Cardiac fibroblast (primary cell): ENCODE results near the gene REPS2.

ENCODE experiments used
- DNase-seq, 2 donors: peaks; one replicate each; pipeline versions ENCODE4 v3.0.0 to v3.0.0-alpha.2; 2010; ENCODE audit warnings: low read depth in 2 of 2
- H3K4me3 ChIP-seq, 2 donors: replicated peaks in 1 of 2; 1 replicate in 1 of 2; 2 replicates in 1 of 2; pipeline ENCODE4 v1.5.1; 2011; ENCODE audit warnings: low read depth in 2 of 2, low read length in 2 of 2, mild to moderate bottlenecking in 2 of 2, moderate library complexity in 1 of 2
- TF ChIP-seq, protein P1 (sequence below): IDR thresholded peaks from one replicate; pipeline ENCODE4 v1.5.1; 2011; ENCODE audit warnings: low read depth, mild to moderate bottlenecking, low read length, inconsistent platforms

REPS2 gene

DNA sequence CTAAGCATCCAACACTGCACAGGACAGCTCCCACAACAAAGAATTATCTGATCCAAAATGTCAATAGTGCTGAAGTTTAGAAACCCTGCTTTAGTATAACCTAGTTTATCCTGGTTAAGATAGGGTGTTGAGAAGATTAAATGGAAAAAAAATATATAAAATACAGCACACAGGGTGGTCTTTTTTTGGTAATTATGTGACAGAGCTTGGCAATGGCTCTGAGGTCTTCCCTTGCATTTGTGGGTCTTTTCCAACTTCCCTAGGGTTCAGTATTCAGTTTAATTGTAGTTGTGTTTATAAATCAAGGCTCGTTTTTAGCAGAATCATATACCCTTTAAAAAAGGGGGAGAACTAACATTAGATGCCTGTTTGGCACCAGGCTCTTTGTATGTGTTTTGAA lies 36.6 kb downstream of the REPS2 start:
- no peak overlapping the region for H3K4me3 ChIP-seq
- no peak for DNase-seq
- TF ChIP-seq, protein P1, sequence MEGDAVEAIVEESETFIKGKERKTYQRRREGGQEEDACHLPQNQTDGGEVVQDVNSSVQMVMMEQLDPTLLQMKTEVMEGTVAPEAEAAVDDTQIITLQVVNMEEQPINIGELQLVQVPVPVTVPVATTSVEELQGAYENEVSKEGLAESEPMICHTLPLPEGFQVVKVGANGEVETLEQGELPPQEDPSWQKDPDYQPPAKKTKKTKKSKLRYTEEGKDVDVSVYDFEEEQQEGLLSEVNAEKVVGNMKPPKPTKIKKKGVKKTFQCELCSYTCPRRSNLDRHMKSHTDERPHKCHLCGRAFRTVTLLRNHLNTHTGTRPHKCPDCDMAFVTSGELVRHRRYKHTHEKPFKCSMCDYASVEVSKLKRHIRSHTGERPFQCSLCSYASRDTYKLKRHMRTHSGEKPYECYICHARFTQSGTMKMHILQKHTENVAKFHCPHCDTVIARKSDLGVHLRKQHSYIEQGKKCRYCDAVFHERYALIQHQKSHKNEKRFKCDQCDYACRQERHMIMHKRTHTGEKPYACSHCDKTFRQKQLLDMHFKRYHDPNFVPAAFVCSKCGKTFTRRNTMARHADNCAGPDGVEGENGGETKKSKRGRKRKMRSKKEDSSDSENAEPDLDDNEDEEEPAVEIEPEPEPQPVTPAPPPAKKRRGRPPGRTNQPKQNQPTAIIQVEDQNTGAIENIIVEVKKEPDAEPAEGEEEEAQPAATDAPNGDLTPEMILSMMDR, result no peak

DNA sequence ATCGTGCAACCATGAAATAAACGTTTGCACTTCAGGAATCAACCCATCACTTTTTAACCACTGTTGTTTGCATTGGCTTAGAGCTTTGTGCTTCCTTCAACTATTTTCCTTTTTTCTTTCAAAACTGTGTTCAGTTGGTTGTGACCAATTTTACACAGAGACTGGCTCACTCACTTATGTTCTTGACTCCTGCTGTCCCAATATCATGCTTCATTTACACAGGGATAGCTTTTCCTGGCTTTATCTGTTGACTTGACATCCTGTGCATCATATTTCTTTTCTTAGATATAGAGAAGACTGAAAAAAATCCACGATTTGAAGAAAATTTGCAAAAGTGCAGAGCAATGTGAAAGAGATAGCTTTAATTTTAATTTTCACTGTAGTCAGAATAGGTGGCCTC lies 38.8 kb downstream of the REPS2 start:
- DNase-seq, result no peak
- no peak overlapping the region for H3K4me3 ChIP-seq
- TF ChIP-seq, protein P1, result no peak

DNA sequence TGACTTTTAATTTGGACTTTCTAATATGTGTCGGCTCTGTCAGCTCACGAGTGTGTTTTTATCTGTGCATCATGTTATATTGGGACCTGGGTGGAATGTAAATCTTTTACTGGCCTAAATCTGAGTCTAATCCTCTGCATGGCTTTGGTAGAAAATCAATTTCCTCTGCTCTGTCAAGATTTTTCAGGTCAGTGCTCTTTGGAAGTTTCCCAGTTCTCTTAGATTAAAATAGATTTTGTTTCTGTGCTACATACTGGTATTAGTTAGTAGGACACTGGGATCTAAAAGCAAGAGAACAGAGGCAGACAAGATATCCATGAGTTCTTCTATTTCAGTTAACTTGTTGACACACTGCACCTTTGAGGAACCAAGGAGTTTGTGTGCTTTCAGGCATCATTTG lies 39.7 kb downstream of the REPS2 start:
- DNase-seq, result no peak
- TF ChIP-seq, protein P1, result no peak

DNA sequence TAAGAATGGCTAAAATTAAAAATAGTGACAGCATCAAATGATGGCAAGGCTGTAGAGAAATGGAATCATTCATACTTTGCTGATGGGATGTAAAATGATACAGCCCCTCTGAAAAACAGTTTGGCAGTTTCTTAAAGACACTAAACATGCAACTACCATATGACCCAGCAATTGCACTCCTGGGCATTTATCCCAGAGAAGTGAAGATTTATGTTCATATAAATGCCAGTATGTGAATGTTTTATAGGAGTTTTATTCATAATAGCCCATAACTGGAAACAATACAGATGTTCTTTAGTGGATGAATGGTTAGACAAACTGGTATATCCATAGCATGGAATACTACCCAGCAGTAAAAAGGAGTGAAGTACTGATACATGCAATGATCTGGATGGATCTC lies 43.3 kb downstream of the REPS2 start:
- no peak overlapping the region for H3K4me3 ChIP-seq
- no peak for DNase-seq
- TF ChIP-seq, protein P1, result no peak

More for the DNA sequence above, 39.7 kb downstream of the REPS2 start:
- no peak overlapping the region for H3K4me3 ChIP-seq

DNA sequence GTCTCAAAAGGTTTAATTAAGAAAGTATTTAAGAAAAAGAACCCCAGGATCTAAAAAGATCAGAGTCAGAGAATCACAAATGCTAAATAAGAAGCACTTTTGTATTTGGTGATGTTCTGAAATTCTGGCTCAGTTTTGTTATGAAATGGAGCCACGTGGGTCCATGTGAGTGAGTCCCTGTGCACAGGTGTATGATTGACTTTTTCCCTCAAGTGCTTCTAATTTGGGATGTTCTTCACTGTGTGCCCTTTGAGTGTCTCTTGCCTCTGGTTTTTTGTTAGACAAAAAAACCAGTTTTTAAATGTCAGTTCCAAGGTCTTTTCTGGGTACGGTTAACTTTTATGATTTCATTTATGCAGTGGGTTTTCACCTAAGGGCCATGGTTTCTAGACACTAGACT lies 44.4 kb downstream of the REPS2 start:
- no peak overlapping the region for H3K4me3 ChIP-seq

DNA sequence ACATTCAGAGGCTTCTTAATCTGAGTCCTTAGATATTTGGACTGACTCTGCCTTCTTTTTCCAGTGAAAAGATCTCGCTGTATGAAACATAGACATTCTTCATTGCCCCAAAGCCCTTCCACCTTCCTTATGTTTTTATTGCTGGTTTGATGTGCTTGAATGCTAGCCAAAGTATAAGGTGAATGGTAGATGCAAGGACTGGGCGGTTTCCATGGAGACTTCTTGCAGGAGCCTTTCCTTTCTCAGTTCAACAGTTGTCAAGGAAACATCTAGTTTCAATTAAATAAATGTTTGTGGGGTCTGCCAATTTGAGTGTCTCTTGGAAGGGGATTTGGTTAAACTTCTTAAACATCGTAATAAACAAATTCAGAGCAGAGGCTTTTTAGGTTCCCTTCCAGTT lies 46.0 kb downstream of the REPS2 start:
- no peak overlapping the region for H3K4me3 ChIP-seq
- no peak for DNase-seq
- TF ChIP-seq, protein P1, result no peak

More for the DNA sequence above, 44.4 kb downstream of the REPS2 start:
- no peak for DNase-seq
- TF ChIP-seq, protein P1, result no peak

DNA sequence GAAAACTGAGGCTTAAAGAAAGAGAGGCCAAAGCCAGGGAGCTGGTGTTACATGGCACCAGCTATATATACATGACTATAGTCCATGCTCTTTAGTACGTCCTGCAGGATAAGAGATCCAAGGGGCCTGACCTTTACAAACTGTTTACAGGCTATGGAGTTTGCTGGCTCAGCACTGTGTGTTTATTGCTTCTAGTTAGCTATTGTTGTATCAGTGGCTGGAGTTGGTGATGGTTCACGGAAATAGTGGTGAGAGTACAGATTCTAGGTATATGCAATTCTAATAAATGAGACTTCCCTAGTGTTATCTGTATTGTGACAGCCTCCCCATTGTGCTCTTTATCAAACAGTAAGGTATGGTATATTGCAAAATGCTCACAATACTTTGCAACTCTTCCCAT lies 46.5 kb downstream of the REPS2 start:
- TF ChIP-seq, protein P1, result no peak
- no peak for DNase-seq
- H3K4me3 ChIP-seq, result no peak overlapping the region
